SK-N-SH (cell line): ENCODE data around the gene CHST11. TPM values are rescaled to one million over a fixed set of nuclear protein-coding genes. Genes with fewer than 3 reads are reported as not detected.

Source experiments
- CTCF ChIA-PET: fragments of 300-600, 350-600 bp; formaldehyde crosslinking; extraction: SDS; loops from one replicate; lab custom pipeline; 2021; lab: Yijun Ruan, JAX
- POLR2A ChIA-PET: fragments of 350-600 bp; sonication (Branson Sonifier 250); formaldehyde crosslinking; extraction: SDS; loops from one replicate; lab custom pipeline; 2020; ENCODE audit warnings: antibody characterized with exemption, inconsistent platforms; lab: Yijun Ruan, JAX
- DNase-seq: peaks from one replicate; pipeline ENCODE4 v3.0.0; 2012
- H2AFZ ChIP-seq: fragments of 200-600 bp; sonication (generic); 2 replicates; pipeline ENCODE4 v1.8.1; 2016; ENCODE audit warnings: antibody characterized with exemption, mild to moderate bottlenecking, low read depth
- H3F3A ChIP-seq: fragments of 200-600 bp; sonication (generic); replicated peaks from 2 replicates; pipeline ENCODE3; 2016; ENCODE audit warnings: antibody characterized with exemption, mild to moderate bottlenecking; ENCODE audit not compliant: insufficient read depth
- H3K27ac ChIP-seq, 2 experiments: fragments of 200-500 bp in 1 of 2; fragments of 200-600 bp in 1 of 2; sonication (Bioruptor generic) in 1 of 2; sonication (generic), shearing (Covaris generic) in 1 of 2; 2 replicates each; pipeline versions ENCODE4 v1.5.1 to v1.6.1; 2014 to 2016; ENCODE audit warnings: low read depth in 2 of 2, inconsistent platforms in 1 of 2, low read length in 1 of 2, mild to moderate bottlenecking in 1 of 2, mixed read lengths in 1 of 2
- H3K27me3 ChIP-seq: fragments of 200-600 bp; sonication (generic), shearing (Covaris generic); 2 replicates; pipeline ENCODE4 v1.6.1; 2016; ENCODE audit warnings: mixed run types; ENCODE audit not compliant: insufficient read depth
- H3K36me3 ChIP-seq, 2 experiments: fragments of 200-500 bp in 1 of 2; fragments of 200-600 bp in 1 of 2; sonication (Bioruptor generic) in 1 of 2; sonication (generic) in 1 of 2; replicated peaks in 1 of 2; 2 replicates each; pipeline versions ENCODE3 to v1.5.1; 2014 to 2016; ENCODE audit warnings: low read length in 1 of 2, mild to moderate bottlenecking in 1 of 2; ENCODE audit not compliant: insufficient read depth in 2 of 2, control insufficient read depth in 1 of 2
- H3K4me1 ChIP-seq, 2 experiments: fragments of 200-500 bp in 1 of 2; fragments of 200-600 bp in 1 of 2; sonication (Bioruptor generic) in 1 of 2; sonication (generic), shearing (Covaris generic) in 1 of 2; 2 replicates each; pipeline versions ENCODE4 v1.5.1 to v1.6.1; 2014 to 2016; ENCODE audit warnings: low read depth in 1 of 2, low read length in 1 of 2, mixed run types in 1 of 2; ENCODE audit not compliant: insufficient read depth in 2 of 2, control insufficient read depth in 1 of 2
- H3K4me2 ChIP-seq: fragments of 200-600 bp; sonication (generic), shearing (Covaris generic); 2 replicates; pipeline ENCODE4 v1.6.1; 2017; ENCODE audit warnings: mixed run types
- H3K4me3 ChIP-seq, 2 experiments: fragments of 200-500 bp in 1 of 2; fragments of 200-600 bp in 1 of 2; sonication (Bioruptor generic) in 1 of 2; sonication (generic), shearing (Covaris generic) in 1 of 2; 2 replicates each; pipeline versions ENCODE4 v1.5.1 to v1.8.1; 2014 to 2016; ENCODE audit warnings: low read depth in 2 of 2, inconsistent platforms in 1 of 2, low read length in 1 of 2, mild to moderate bottlenecking in 1 of 2, mixed read lengths in 1 of 2, moderate library complexity in 1 of 2
- H3K79me2 ChIP-seq: fragments of 200-600 bp; sonication (generic); 2 replicates; pipeline ENCODE4 v1.8.1; 2017; ENCODE audit warnings: mild to moderate bottlenecking; ENCODE audit not compliant: insufficient read depth
- H3K9ac ChIP-seq: fragments of 200-600 bp; sonication (generic); 2 replicates; pipeline ENCODE4 v1.6.1; 2017; ENCODE audit warnings: mixed run types
- H3K9me2 ChIP-seq: fragments of 200-600 bp; sonication (generic); 2 replicates; pipeline ENCODE4 v1.6.1; 2017; ENCODE audit warnings: mixed run types
- H3K9me3 ChIP-seq: fragments of 200-600 bp; sonication (generic); 2 replicates; pipeline ENCODE4 v1.6.1; 2017; ENCODE audit warnings: mixed run types, mild to moderate bottlenecking, moderate library complexity
- H4K20me1 ChIP-seq: fragments of 200-600 bp; sonication (generic); 2 replicates; pipeline ENCODE4 v1.6.1; 2017; ENCODE audit warnings: mild to moderate bottlenecking, mixed run types; ENCODE audit not compliant: insufficient read depth
- CHD2 ChIP-seq: fragments of 150-350 bp; IDR thresholded peaks from 2 replicates; pipeline ENCODE4 v1.6.1; 2018; ENCODE audit warnings: low read length; ENCODE audit not compliant: partially characterized antibody
- FOXJ3 ChIP-seq: sonication (generic); formaldehyde crosslinking; IDR thresholded peaks from 2 replicates; pipeline ENCODE4 v1.5.1; 2020; ENCODE audit warnings: mild to moderate bottlenecking, missing genetic modification reagents
- GABPA ChIP-seq: IDR thresholded peaks from 2 replicates; pipeline ENCODE4 v1.4.0; 2012; ENCODE audit warnings: low read depth, mild to moderate bottlenecking
- JUND ChIP-seq: IDR thresholded peaks from 2 replicates; pipeline ENCODE4 v1.4.0; 2012
- MEF2A ChIP-seq: IDR thresholded peaks from 2 replicates; pipeline ENCODE4 v1.4.0; 2012; ENCODE audit warnings: low read depth, borderline replicate concordance
- NRF1 ChIP-seq: IDR thresholded peaks from 2 replicates; pipeline ENCODE4 v1.6.1; 2012; ENCODE audit warnings: low read depth, mild to moderate bottlenecking, low read length
- RAD21 ChIP-seq: IDR thresholded peaks from 2 replicates; pipeline ENCODE4 v1.6.1; 2012; ENCODE audit warnings: mild to moderate bottlenecking, low read length
- RCOR1 ChIP-seq: fragments of 150-350 bp; IDR thresholded peaks from 2 replicates; pipeline ENCODE4 v1.6.1; 2017; ENCODE audit warnings: antibody characterized with exemption, low read length
- SMC3 ChIP-seq: IDR thresholded peaks from 2 replicates; pipeline ENCODE4 v1.6.1; 2012; ENCODE audit warnings: low read depth, low read length, improper control_type of control experiment
- TAF1 ChIP-seq: IDR thresholded peaks from 2 replicates; pipeline ENCODE4 v1.6.1; 2012; ENCODE audit warnings: low read depth, mild to moderate bottlenecking, low read length, moderate library complexity, borderline replicate concordance
- WGBS: methylation state at CpG from one replicate; pipeline ENCODE4 v1.1.6; 2017; ENCODE audit warnings: low lambda C conversion rate; 5-methylcytosine and 5-hydroxymethylcytosine counted together
- polyA plus RNA-seq, 3 experiments: library from polyadenylated mRNA; depleted of rRNA; stranded (reverse); fragments of >200 nt; gene quantifications; 2 replicates each; pipeline ENCODE4 v1.2.3, GENCODE V29; 2012
- TF ChIP-seq, protein P1 (sequence below): fragments of 150-350 bp; IDR thresholded peaks from 2 replicates; pipeline ENCODE4 v1.6.1; 2017; ENCODE audit warnings: antibody characterized with exemption, low read length, low read depth, borderline replicate concordance
- TF ChIP-seq, protein P2 (sequence below): fragments of 200-600 bp; sonication (generic); IDR thresholded peaks from 2 replicates; pipeline ENCODE4 v1.6.1; 2017; ENCODE audit warnings: antibody characterized with exemption, mild to moderate bottlenecking, moderate library complexity
- TF ChIP-seq, protein P3 (sequence below): fragments of 150-350 bp; IDR thresholded peaks from 2 replicates; pipeline ENCODE4 v1.6.1; 2016; ENCODE audit warnings: mild to moderate bottlenecking, low read depth, low read length

The CHST11 gene
- polyA plus RNA-seq, 1 of the 3 experiments (the other 2 are of a cell fraction) = 18.6 TPM

DNA sequence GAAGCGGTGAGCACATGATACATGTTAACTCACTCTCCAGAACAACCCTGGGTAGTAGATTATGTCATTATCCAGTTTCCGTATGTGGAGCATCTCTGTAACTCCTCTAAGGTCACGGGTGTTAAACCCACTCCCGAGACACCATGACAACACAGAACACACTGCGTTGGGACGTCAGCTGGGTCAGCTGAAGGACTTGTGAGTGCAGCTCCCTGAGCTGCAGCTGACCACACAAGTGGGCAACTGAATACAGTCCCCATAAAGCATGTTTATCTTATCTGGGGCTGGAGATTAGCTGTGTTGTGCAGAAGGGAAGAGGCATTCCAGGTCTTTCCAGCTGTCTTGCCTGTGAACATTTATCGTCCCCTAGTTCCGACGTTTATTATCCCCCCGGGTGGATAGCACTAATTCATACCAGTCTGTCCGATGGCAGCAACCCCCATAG is 211.5 kb downstream of the CHST11 start (continued):
- TF ChIP-seq, protein P1, sequence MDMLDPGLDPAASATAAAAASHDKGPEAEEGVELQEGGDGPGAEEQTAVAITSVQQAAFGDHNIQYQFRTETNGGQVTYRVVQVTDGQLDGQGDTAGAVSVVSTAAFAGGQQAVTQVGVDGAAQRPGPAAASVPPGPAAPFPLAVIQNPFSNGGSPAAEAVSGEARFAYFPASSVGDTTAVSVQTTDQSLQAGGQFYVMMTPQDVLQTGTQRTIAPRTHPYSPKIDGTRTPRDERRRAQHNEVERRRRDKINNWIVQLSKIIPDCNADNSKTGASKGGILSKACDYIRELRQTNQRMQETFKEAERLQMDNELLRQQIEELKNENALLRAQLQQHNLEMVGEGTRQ = no peak

DNA sequence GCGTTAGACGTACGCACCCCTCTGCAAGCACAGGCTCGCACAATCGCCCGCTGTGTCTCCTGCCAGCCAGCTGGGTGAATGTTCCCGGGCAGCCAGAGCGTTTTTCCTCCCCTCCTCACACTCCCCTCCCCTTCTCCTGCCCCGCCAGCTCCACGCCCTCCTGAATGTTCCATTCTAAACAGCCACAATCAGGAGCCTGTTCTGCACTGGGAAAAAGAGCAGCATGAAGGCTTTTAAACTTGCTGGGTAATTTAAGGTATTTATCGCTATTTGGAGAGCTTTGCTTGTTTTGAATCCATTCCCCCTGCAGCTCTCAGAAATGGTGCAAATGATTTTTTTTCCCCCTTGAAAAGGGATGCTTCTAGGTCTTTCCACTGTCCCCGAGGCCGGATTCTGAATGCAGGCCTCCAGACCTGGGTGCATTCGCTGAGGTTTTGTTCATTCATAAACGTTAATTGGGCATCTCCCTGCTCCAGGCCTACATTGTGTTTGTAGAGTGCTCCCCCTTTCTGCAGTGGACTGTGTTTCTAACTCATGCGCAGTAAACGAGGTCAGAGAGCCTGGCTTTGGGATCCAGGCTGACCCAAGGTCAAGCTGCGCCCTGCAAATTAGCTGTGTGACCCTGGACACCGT is 212.5 kb downstream of the CHST11 start:
- CTCF ChIA-PET = interaction anchor here (0.5 to 9.5 kb wide), 11 partner anchors 10 to 384 kb away, joined by 3 to 66 read pairs (median 3); partner anchors contain the start of gene CHST11
- Histone ChIP-seq H3K9me3 (no peaks in the 10 kb centered on the region), H2AFZ (no peak overlapping the region), H3K27me3 (no peaks in the 10 kb centered on the region), H3K9me2 (no peaks in the 10 kb centered on the region), H3K9ac (no peak overlapping the region), H3K36me3 (no peaks in the 10 kb centered on the region), H3K79me2 (no peaks in the 10 kb centered on the region), H3K4me1 (peaks cover 25 to 63% of the 10 kb centered on the region in 2 experiments), H4K20me1 (no peaks in the 10 kb centered on the region), H3K27ac (peak overlapping the region in 1 of 2 experiments; percentile 88; a peak in 2 of 4 replicates), H3K4me3 (no peak overlapping the region), H3K4me2 (no peak overlapping the region), H3F3A (peaks cover 16% of the 10 kb centered on the region)
- TF ChIP-seq FOXJ3 = 0 out of 2 replicates have a peak, but pooled peaks have one; percentile 21
- no peak for TF ChIP-seq CHD2
- TF ChIP-seq NRF1 = no peak
- no peak for TF ChIP-seq RCOR1
- no peak for TF ChIP-seq JUND
- no peak for TF ChIP-seq TAF1
- peak; percentile 26; the same call in 1 of the 2 replicates for TF ChIP-seq SMC3
- TF ChIP-seq, protein P2, sequence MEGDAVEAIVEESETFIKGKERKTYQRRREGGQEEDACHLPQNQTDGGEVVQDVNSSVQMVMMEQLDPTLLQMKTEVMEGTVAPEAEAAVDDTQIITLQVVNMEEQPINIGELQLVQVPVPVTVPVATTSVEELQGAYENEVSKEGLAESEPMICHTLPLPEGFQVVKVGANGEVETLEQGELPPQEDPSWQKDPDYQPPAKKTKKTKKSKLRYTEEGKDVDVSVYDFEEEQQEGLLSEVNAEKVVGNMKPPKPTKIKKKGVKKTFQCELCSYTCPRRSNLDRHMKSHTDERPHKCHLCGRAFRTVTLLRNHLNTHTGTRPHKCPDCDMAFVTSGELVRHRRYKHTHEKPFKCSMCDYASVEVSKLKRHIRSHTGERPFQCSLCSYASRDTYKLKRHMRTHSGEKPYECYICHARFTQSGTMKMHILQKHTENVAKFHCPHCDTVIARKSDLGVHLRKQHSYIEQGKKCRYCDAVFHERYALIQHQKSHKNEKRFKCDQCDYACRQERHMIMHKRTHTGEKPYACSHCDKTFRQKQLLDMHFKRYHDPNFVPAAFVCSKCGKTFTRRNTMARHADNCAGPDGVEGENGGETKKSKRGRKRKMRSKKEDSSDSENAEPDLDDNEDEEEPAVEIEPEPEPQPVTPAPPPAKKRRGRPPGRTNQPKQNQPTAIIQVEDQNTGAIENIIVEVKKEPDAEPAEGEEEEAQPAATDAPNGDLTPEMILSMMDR = peak; percentile 30; the same call in 1 of the 2 replicates
- no peak for TF ChIP-seq GABPA
- no peak for TF ChIP-seq MEF2A
- TF ChIP-seq, protein P3, sequence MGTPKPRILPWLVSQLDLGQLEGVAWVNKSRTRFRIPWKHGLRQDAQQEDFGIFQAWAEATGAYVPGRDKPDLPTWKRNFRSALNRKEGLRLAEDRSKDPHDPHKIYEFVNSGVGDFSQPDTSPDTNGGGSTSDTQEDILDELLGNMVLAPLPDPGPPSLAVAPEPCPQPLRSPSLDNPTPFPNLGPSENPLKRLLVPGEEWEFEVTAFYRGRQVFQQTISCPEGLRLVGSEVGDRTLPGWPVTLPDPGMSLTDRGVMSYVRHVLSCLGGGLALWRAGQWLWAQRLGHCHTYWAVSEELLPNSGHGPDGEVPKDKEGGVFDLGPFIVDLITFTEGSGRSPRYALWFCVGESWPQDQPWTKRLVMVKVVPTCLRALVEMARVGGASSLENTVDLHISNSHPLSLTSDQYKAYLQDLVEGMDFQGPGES = no peak
- peak; percentile 63 for TF ChIP-seq RAD21
- POLR2A ChIA-PET = interaction anchor here (0.6 to 1.8 kb wide), 2 partner anchors 143 to 287 kb away, joined by 4 to 5 read pairs; no protein-coding TSS in a partner anchor
- DNase-seq = peak; percentile 71
- 60% methylated on average over 17 of the region's 19 CpGs for WGBS
